HepG2 (cell line): ENCODE measurements around the gene SELENOW. TPM values are rescaled to one million over a fixed set of nuclear protein-coding genes. Genes with fewer than 3 reads are reported as not detected.

Experiments
- ATAC-seq: fragments of 200-7000 bp; cut with Tn5 transposase; 3 replicates; pipeline ENCODE4 v1.9.1; 2020; ENCODE audit warnings: mild to moderate bottlenecking, moderate library complexity
- BruUV-seq: library from RNA; stranded (reverse); fragments of 400-500 nt; replicated peaks from 2 replicates; lab custom pipeline; 2021; lab: Mats Ljungman, UMichigan
- CTCF ChIA-PET: fragments of 300-600 bp; formaldehyde crosslinking; extraction: SDS; loops from one replicate; lab custom pipeline; 2021; ENCODE audit warnings: low total read pairs, inconsistent platforms, low intra/inter-chr PET ratio; lab: Yijun Ruan, JAX
- POLR2A ChIA-PET: fragments of 350-600 bp; sonication (Branson Sonifier 250); formaldehyde crosslinking; loops from one replicate; lab custom pipeline; 2020; ENCODE audit warnings: antibody characterized with exemption, inconsistent platforms; lab: Yijun Ruan, JAX
- DNase-seq: peaks from one replicate; pipeline ENCODE4 v3.0.0-alpha.2; 2015; ENCODE audit warnings: low spot score
- FAIRE-seq: peaks from 3 replicates; lab custom pipeline; 2011; peaks lifted over from hg19 to GRCh38; lab: Jason Lieb, UNC
- H2AFZ ChIP-seq: one replicate; pipeline ENCODE4 v1.6.1; 2011; ENCODE audit warnings: low read length, inconsistent platforms
- H3K27ac ChIP-seq: fragments of 300-600 bp; 3 replicates; pipeline ENCODE4 v1.8.0; 2011; ENCODE audit warnings: mixed run types, mild to moderate bottlenecking, mixed read lengths, low read length, inconsistent platforms; ENCODE audit not compliant: insufficient read depth; ENCODE audit errors: extremely low read length
- H3K27me3 ChIP-seq, 2 experiments: fragments of 200-600 bp in 1 of 2; 2 replicates in 1 of 2; 3 replicates in 1 of 2; pipeline versions ENCODE4 v1.6.0 to v1.8.0; 2011; ENCODE audit warnings: low read length in 2 of 2, mild to moderate bottlenecking in 2 of 2, moderate library complexity in 2 of 2, inconsistent platforms in 1 of 2; ENCODE audit not compliant: insufficient read depth in 2 of 2, control insufficient read depth in 1 of 2
- H3K36me3 ChIP-seq, 2 experiments: fragments of 200-600 bp in 1 of 2; replicated peaks in 1 of 2; 2 replicates in 1 of 2; 3 replicates in 1 of 2; pipeline versions ENCODE4 v1.5.1 to v1.8.0; 2011; ENCODE audit warnings: low read length in 2 of 2, inconsistent platforms in 1 of 2; ENCODE audit not compliant: insufficient read depth in 2 of 2, control insufficient read depth in 1 of 2
- H3K4me1 ChIP-seq: 2 replicates; pipeline ENCODE4 v1.5.1; 2012; ENCODE audit warnings: low read length, inconsistent platforms; ENCODE audit not compliant: insufficient read depth
- H3K4me2 ChIP-seq: 2 replicates; pipeline ENCODE4 v1.6.0; 2011; ENCODE audit warnings: low read depth, low read length, inconsistent platforms
- H3K4me3 ChIP-seq, 3 experiments: fragments of 200-600 bp in 1 of 3; sonication (generic), shearing (Covaris generic) in 1 of 3; replicated peaks in 1 of 3; 2 replicates each; pipeline ENCODE4 v1.5.1; 2011 to 2016; ENCODE audit warnings: low read length in 3 of 3, inconsistent platforms in 2 of 3, low read depth in 2 of 3, mild to moderate bottlenecking in 2 of 3, control low read depth in 1 of 3, mixed read lengths in 1 of 3; ENCODE audit not compliant: insufficient read depth in 1 of 3
- H3K79me2 ChIP-seq: one replicate; pipeline ENCODE4 v1.6.1; 2011; ENCODE audit warnings: low read length, inconsistent platforms; ENCODE audit not compliant: insufficient read depth
- H3K9ac ChIP-seq: 2 replicates; pipeline ENCODE4 v1.6.0; 2011; ENCODE audit warnings: mild to moderate bottlenecking, low read depth, low read length, inconsistent platforms; ENCODE audit not compliant: insufficient read depth
- H3K9me3 ChIP-seq: 2 replicates; pipeline ENCODE4 v1.5.1; 2012; ENCODE audit warnings: mild to moderate bottlenecking, low read length
- H4K20me1 ChIP-seq: 2 replicates; pipeline ENCODE4 v1.6.0; 2011; ENCODE audit warnings: inconsistent platforms, mild to moderate bottlenecking, low read length, moderate library complexity; ENCODE audit not compliant: insufficient read depth
- CTCF ChIP-seq: sonication (generic); formaldehyde crosslinking; IDR thresholded peaks from 2 replicates; pipeline ENCODE4 v1.5.0; 2020; ENCODE audit warnings: mild to moderate bottlenecking, missing genetic modification reagents, moderate library complexity
- EEA1 ChIP-seq: sonication (generic); formaldehyde crosslinking; IDR thresholded peaks from 2 replicates; pipeline ENCODE4 v1.5.1; 2020; ENCODE audit warnings: mild to moderate bottlenecking, missing genetic modification reagents, borderline replicate concordance
- REST ChIP-seq, 2 experiments: IDR thresholded peaks; 2 replicates each; pipeline ENCODE4 v1.6.1; 2011 to 2012; ENCODE audit warnings: low read length in 2 of 2, borderline replicate concordance in 1 of 2, low read depth in 1 of 2, mild to moderate bottlenecking in 1 of 2, moderate library complexity in 1 of 2
- TRIM22 ChIP-seq: fragments of 450-650 bp; IDR thresholded peaks from 2 replicates; pipeline ENCODE4 v1.6.1; 2017
- ZBTB33 ChIP-seq: sonication (generic); formaldehyde crosslinking; IDR thresholded peaks from 2 replicates; pipeline ENCODE4 v1.4.0; 2020; ENCODE audit warnings: missing genetic modification reagents
- ZBTB38 ChIP-seq: sonication (generic); formaldehyde crosslinking; IDR thresholded peaks from 2 replicates; pipeline ENCODE4 v1.5.1; 2020; ENCODE audit warnings: mild to moderate bottlenecking, missing genetic modification reagents
- ZNF343 ChIP-seq: sonication (generic); formaldehyde crosslinking; IDR thresholded peaks from 2 replicates; pipeline ENCODE4 v1.4.0; 2020; ENCODE audit warnings: mild to moderate bottlenecking, missing genetic modification reagents
- ZNF570 ChIP-seq: sonication (generic); formaldehyde crosslinking; IDR thresholded peaks from 2 replicates; pipeline ENCODE4 v1.4.0; 2020; ENCODE audit warnings: mild to moderate bottlenecking, missing genetic modification reagents, borderline replicate concordance
- WGBS: methylation state at CpG from one replicate; pipeline ENCODE4 v1.1.6; 2017; ENCODE audit warnings: low lambda C conversion rate; 5-methylcytosine and 5-hydroxymethylcytosine counted together
- in situ Hi-C: cut with HindIII; loops from 2 replicates; pipeline ENCODE4 v1.10.0; 2017; ENCODE audit warnings: low pct_unique_long_range_greater_than_20kb; ENCODE audit not compliant: extremely low pct_ligation_motif_present
- intact Hi-C: fragments of 100-400 bp; cut with micrococcal nuclease; formaldehyde crosslinking; loops from one replicate; pipeline ENCODE4 v1.10.0; 2022; ENCODE audit not compliant: unreplicated experiment
- polyA plus RNA-seq, 8 experiments: library from polyadenylated mRNA; depleted of rRNA in 3 of 8; stranded (reverse) in 7 of 8; unstranded in 1 of 8; fragments of >200 nt; fragmentation: Illumina TruSeq in 4 of 8; extraction: Trizol in 4 of 8; gene quantifications; 2 replicates each; pipeline versions ENCODE4 v1.2.1 to v1.2.3, GENCODE V29; 2011 to 2016; ENCODE audit warnings: low read depth in 4 of 8, missing spikeins in 1 of 8, mixed read lengths in 1 of 8; ENCODE audit not compliant: insufficient read depth in 1 of 8
- total RNA-seq, 5 experiments: library from RNA; depleted of rRNA; stranded (reverse); fragments of >200 nt; fragmentation: Illumina TruSeq; extraction: Trizol; gene quantifications; 2 replicates each; pipeline ENCODE4 v1.2.3, GENCODE V29; 2016; ENCODE audit warnings: low read depth in 1 of 5

The SELENOW gene
- total and polyA plus RNA-seq, 2 of the 13 experiments (the other 11 are each of a cell fraction or from before 2014, with no cell fraction given) = 50.3 to 64.7 TPM

GRCh38 chr19:47792616-47793015 is 14.1 kb downstream of the SELENOW start (continued):
- TF ChIP-seq REST (IDR thresholded peaks at IDR 0.05; ENCODE audit: borderline replicate concordance in 1 of 2, low read depth in 1 of 2, low read length in 2 of 2) (no peak), ZNF343 (CRISPR knock-in tag) (no peak)

- Histone ChIP-seq H3K4me1 (no peaks in the 10 kb centered on the region), H3K27ac (no peak overlapping the region), H3K79me2 (no peaks in the 10 kb centered on the region), H3K9me3 (no peaks in the 10 kb centered on the region), H4K20me1 (no peaks in the 10 kb centered on the region), H3K27me3 (peaks cover 0 to 13% of the 10 kb centered on the region in 2 experiments; a peak in 2 of 5 replicates), H3K36me3 (no peaks in the 10 kb centered on the region), H2AFZ (no peak overlapping the region), H3K9ac (no peak overlapping the region), H3K4me3 (no peak overlapping the region), H3K4me2 (no peak overlapping the region)
- DNase-seq (no peak), FAIRE-seq (no peak), ATAC-seq (no peak)
- ChIA-PET CTCF (no interaction called here), POLR2A (no interaction called here)
- peak; percentile 91 for TF ChIP-seq ZBTB33 (CRISPR knock-in tag)
- TF ChIP-seq EEA1 (CRISPR knock-in tag) = no peak
- peak; percentile 45; the same call in 1 of the 2 replicates for TF ChIP-seq ZBTB38
- TF ChIP-seq CTCF (CRISPR knock-in tag) = 0 out of 2 replicates have a peak, but pooled peaks have one; percentile 27
- no peak for TF ChIP-seq ZNF570 (CRISPR knock-in tag)
- no peak for TF ChIP-seq TRIM22
- intact Hi-C loops = no loop called here
- in situ Hi-C loops = no loop called here
- BruUV-seq = no TSS peak
- 66% methylated on average over 8 of the region's 18 CpGs for WGBS
Observed at GRCh38 chr19:47794526-47794925, 16.0 kb downstream of the SELENOW start.
